ENCODE measurements around the gene AKR1D1.

AKR1D1 gene

DNA sequence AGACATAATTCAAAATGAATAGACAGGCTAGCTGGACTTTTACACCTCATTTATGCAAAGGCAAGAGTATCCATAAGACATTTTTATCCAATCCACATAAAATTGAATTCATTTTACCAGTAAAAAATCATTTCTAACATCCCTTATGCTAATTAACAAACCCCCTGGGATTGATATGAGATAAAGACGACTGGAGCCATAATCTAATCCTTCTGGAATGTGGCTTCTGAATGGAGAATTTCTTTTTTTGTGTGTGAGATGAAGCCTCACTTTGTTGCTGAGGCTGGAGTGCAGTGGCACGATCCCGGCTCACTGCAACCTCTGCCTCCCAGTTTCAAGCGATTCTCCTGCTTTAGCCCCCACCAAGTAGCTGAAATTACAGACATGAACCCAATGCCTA, 90.4 kb downstream of the AKR1D1 start:
- no peak for DNase-seq (ENCODE audit: low read depth)

GRCh38 chr7:138167222-138167621, 91.0 kb downstream of the AKR1D1 start:
- no peak for DNase-seq (ENCODE audit: low read depth)

DNA sequence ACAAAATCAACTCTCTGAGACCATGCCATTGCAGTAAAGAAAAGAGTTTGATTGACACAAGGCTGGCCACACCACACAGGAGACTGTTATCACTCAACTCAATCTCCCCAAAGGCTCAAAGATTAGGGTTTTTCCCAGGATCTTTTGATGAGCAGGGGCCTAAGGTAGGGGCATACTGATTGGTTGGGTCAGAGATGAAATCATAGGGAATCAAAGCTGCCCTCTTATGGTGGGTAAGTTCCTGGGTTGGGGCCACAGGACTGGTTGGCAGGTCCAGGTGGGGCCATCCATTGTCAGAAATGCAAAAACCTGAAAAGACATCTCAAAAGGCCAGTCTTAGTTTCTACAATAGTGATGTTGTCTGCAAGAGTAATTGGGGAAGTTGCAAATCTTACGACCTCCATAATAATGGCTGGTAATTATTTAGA, 91.6 kb downstream of the AKR1D1 start:
- DNase-seq (ENCODE audit: low read depth): no peak

All from stimulated activated CD4-positive, alpha-beta T cell treated with anti-CD3 and anti-CD28 coated beads, Interleukin-2, amount 100 ng/mL, for 4 hours (primary cell).